Pulmonary artery endothelial cell (primary cell): Measurements from ENCODE around the gene SUGCT. TPM values are rescaled to one million over a fixed set of nuclear protein-coding genes. Genes with fewer than 3 reads are reported as not detected.
"Not testable (repeated sequence)": the region's sequence is repeated elsewhere in the genome, so short reads cannot be mapped to it uniquely, and the experiment has no call there.

Source experiments
- DNase-seq: peaks from one replicate; pipeline ENCODE4 v3.0.0-alpha.2; 2011; ENCODE audit warnings: low read depth, low spot score
- total RNA-seq: library from RNA; depleted of rRNA; stranded (reverse); fragments of >200 nt; gene quantifications from 2 replicates; pipeline ENCODE4 v1.2.3, GENCODE V29; 2014

SUGCT gene
- total RNA-seq, 1 donor from 2014 or later, result 2.4 TPM

- peak; percentile 35 for DNase-seq
Observed at GRCh38 chr7:40551685-40552576, 417.1 kb downstream of the SUGCT start.

DNA sequence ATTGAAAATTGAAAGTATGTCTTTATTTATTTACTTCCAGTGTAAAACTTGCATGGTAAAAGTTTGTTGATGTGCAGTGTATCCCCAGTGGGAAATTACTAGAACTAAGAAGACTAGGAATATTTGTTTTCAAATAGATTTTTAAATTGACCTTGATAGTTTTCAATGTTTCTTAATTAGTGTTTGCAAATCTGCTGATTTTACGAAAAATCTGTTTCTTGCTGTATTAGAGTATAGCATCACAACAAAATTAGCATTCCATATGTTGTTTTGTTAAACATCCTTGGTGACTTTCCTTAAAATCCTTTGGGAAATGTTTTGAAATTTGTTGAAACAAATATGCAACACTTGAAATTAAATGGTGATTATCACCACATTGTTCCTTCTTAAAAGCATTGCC is 425.9 kb downstream of the SUGCT start:
- DNase-seq, result no peak

DNA sequence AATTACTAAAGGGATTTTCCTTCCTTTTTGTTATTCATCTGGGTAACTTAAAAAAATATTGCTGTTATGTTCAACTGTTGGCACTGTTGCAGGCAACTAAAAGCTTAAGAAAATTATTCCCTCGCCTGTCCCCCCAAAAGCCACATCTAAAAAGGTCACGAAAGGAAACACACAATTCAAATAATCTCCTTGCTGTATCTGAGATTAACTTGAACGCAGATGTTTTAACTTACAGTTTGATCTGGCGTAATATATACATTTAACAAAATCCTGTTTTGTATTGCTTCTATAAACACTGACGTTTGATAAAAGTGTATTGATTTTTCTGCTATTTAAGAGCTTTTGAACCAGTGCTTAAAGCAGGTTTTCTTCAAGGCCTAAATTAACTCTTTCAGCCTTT is 432.1 kb downstream of the SUGCT start:
- no peak for DNase-seq

GRCh38 chr7:40569326-40569725 is 434.5 kb downstream of the SUGCT start:
- DNase-seq, result no peak

GRCh38 chr7:40570223-40570622 is 435.4 kb downstream of the SUGCT start:
- DNase-seq, result no peak

GRCh38 chr7:40571796-40572195 is 437.0 kb downstream of the SUGCT start:
- no peak for DNase-seq

- DNase-seq, result no peak
Observed at GRCh38 chr7:40572810-40573465, 438.1 kb downstream of the SUGCT start.

GRCh38 chr7:40579401-40579800 is 444.6 kb downstream of the SUGCT start:
- no peak for DNase-seq

DNA sequence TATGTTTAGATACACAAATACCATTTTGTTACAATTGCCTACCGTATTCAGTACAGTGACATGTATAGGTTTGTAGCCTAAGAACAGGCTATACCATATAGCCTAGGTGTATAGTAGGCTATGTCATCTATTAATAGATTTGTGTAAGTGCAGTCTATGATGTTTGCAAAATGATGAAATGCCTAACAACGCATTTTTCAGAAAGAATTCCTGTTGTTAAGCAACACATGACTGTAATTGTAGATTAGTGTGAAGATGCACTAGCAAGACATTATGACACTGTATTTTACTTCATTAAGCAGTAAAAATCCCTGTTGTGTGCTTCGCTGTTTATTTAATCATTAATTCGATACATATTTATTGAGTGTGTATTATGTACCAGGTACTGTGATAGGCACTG is 446.0 kb downstream of the SUGCT start:
- DNase-seq, result no peak

DNA sequence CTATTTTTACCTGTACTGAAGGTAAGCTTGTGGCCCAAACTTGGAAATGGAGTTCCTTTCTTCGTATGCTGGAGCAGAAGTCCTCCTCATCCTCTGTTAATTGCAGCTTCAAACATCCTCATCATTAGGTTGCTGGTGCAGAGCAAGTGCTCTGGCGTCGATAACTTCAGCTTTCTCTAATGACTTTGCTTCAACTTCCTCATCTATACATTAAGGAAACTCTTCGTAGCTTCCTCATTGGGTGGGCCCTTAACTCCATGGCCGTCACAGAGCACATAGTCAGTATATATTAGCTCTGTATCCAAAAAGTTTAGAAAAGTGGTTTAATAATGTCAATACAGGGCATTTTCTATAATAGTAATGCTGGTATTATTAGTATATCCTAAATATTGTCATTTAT is 447.7 kb downstream of the SUGCT start:
- no peak for DNase-seq

DNA sequence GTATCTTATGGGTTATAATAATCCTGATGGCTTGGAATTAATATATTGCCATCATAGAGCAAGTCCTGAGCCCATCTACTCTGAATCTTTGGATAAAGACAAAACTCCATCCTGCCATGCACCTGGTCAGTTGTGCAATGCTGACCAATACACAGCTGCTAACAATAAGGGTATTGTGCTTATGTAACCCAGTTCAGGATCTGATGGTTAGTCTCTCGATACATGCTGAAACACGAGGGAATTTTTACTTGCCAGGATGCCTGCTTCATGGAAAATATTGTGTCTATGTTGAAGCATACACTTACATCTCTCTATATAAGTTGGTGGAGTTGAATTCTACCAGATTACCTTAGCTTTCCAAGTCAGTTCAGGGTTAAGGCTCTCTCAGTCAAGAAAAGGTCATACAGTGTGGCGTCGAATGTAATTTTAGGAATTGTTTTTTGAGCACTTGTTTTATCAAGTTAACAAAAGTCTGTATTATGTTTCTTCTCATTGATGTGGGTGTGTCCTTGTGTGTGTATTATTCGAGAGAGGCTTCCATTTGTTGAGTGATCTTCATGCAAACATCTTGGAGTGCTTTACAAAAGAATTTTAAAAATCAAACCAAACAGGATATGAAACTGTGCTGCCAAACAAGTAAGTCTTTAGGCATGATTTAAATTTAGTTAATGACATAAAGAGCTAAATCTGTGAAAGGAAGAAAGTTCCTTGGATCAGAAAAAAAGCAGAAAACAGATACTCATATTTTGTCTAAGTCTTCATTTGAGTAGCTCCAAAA is 449.1 kb downstream of the SUGCT start:
- no peak for DNase-seq

GRCh38 chr7:40584667-40585433 is 450.0 kb downstream of the SUGCT start:
- no peak for DNase-seq

GRCh38 chr7:40586197-40586596 is 451.4 kb downstream of the SUGCT start:
- no peak for DNase-seq

GRCh38 chr7:40587419-40587818 is 452.6 kb downstream of the SUGCT start:
- no peak for DNase-seq

- DNase-seq, result no peak
Observed at GRCh38 chr7:40595129-40595528, 460.3 kb downstream of the SUGCT start.

DNA sequence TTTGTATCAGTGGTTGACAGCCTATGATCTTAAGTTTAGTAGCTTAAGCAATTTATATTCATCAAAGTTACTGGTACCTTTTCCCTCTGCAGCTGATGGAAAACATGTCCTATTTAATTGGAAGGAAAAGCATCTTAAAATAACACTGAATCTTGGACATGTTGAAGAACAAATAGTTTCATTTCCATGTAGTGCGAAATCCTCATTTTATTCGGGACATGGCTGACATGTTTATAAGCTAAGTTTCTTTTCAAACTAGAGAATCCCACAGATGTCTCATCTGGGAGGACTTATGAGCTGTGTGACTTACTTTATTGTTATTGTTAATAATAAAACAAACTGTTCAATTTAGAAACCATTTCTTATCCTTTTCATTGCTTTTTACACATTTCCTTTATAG is 461.0 kb downstream of the SUGCT start:
- DNase-seq, result no peak

GRCh38 chr7:40597517-40597916 is 462.7 kb downstream of the SUGCT start:
- no peak for DNase-seq

GRCh38 chr7:40598915-40599314 is 464.1 kb downstream of the SUGCT start:
- DNase-seq, result no peak

- no peak for DNase-seq
Observed at GRCh38 chr7:40599836-40600235, 465.0 kb downstream of the SUGCT start.

DNA sequence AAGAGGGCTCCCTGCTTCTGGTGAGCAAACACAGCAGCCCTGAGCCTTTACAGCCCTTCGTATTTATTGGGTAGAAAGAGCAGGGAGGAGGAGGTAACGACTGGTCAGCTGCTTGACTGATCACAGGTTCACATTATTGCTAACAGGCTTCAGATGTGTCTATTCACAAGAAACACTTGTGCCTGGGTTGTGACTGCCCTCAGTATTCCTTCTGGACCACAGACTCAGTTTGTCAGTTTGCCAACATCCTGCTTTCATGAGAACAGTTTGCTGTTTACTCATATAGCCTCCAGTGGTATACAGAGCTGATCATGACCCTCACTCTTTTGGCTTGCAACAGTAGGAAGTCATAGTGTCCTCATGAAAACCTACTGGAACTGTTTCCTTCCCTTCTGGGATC is 467.5 kb downstream of the SUGCT start:
- DNase-seq, result not testable (repeated sequence)
